Cardiac fibroblast (primary cell): ENCODE data around the gene KCNAB1.

Source experiments
- DNase-seq, 2 donors: peaks; one replicate each; pipeline versions ENCODE4 v3.0.0 to v3.0.0-alpha.2; 2010; ENCODE audit warnings: low read depth in 2 of 2
- H3K4me3 ChIP-seq, 2 donors: replicated peaks in 1 of 2; 1 replicate in 1 of 2; 2 replicates in 1 of 2; pipeline ENCODE4 v1.5.1; 2011; ENCODE audit warnings: low read depth in 2 of 2, low read length in 2 of 2, mild to moderate bottlenecking in 2 of 2, moderate library complexity in 1 of 2
- TF ChIP-seq, protein P1 (sequence below): IDR thresholded peaks from one replicate; pipeline ENCODE4 v1.5.1; 2011; ENCODE audit warnings: low read depth, mild to moderate bottlenecking, low read length, inconsistent platforms

The KCNAB1 gene

DNA sequence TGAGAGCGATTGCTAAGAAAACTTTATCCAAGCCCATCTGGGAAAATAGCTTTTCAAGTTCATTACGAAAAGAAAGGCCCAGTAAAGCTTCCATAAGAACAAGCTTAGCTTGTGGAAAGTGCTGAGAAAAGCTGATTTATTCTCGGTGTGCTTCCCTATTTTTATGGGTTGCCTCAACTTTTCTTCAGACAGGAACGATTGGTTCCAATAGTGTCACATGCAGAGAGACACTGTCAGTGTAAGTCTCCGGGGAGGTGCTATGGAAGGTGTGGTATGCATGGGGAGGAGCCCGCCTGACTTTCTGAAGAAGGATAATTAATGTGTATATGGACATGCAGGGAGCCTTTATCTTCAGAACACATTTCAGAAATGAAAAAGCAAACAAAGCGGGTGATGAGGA lies 257.3 kb downstream of the KCNAB1 start:
- no peak overlapping the region for H3K4me3 ChIP-seq
- DNase-seq, result no peak
- TF ChIP-seq, protein P1, sequence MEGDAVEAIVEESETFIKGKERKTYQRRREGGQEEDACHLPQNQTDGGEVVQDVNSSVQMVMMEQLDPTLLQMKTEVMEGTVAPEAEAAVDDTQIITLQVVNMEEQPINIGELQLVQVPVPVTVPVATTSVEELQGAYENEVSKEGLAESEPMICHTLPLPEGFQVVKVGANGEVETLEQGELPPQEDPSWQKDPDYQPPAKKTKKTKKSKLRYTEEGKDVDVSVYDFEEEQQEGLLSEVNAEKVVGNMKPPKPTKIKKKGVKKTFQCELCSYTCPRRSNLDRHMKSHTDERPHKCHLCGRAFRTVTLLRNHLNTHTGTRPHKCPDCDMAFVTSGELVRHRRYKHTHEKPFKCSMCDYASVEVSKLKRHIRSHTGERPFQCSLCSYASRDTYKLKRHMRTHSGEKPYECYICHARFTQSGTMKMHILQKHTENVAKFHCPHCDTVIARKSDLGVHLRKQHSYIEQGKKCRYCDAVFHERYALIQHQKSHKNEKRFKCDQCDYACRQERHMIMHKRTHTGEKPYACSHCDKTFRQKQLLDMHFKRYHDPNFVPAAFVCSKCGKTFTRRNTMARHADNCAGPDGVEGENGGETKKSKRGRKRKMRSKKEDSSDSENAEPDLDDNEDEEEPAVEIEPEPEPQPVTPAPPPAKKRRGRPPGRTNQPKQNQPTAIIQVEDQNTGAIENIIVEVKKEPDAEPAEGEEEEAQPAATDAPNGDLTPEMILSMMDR, result no peak

DNA sequence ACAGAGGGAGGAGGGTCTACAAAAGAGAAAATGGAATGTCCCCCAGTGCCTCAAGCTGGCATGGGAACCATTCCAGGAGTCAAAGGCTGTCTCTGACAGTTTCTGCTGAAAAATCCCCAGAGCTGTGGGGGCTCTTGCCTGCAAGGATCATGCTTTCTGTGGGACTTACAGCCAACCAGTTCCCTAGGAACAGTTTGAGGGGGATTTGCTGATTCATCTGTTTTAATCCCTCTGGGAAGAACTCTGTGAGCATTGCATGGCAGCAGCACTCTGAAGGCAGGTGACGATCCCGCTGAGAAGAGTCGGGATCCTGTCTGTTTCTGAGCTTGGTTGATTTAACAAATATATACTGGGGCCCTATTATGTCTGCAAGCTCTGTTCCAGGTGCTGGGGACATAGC lies 258.5 kb downstream of the KCNAB1 start:
- H3K4me3 ChIP-seq, result no peak overlapping the region
- TF ChIP-seq, protein P1, result no peak
- no peak for DNase-seq

DNA sequence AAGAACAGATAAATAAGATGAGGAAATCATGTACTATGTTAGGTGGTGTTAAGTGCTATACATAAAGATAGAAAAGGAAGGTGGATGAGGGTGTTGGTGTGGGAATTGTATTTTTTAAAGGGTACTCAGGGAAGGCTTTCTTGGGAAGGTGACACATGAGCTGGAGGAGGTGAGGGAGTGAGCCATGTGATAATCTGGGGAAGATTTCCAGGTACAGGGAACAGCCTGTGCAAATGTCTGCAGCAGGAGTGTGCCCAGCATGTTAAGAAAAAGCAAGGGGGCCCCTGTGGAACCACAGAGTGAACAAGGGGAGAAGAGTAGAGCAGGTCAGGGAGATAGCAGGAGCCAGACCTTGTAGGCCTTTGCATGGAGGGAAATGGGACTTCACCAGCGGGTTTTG lies 258.9 kb downstream of the KCNAB1 start:
- TF ChIP-seq, protein P1, result no peak
- H3K4me3 ChIP-seq, result no peak overlapping the region
- no peak for DNase-seq

DNA sequence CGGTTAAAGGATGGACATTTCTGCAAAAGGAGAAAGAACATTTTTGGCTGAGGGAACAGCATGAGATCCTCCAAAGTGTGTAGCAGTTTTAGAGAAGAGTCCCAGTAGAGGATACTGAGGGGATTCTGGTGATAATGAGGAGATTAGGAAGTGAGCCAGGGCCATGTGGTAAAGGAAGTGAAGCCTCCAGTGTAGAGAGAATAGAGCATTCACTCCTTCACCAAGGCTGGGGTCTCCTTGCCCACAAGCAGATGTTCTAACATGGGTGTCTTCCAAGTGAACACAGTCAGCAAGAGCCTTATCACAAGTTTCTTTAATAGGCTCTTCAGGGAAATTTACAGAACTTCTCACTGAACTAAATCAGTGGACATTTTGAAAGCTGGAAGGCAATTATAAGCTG lies 260.9 kb downstream of the KCNAB1 start:
- DNase-seq, result no peak
- H3K4me3 ChIP-seq, result no peak overlapping the region
- TF ChIP-seq, protein P1, result no peak

DNA sequence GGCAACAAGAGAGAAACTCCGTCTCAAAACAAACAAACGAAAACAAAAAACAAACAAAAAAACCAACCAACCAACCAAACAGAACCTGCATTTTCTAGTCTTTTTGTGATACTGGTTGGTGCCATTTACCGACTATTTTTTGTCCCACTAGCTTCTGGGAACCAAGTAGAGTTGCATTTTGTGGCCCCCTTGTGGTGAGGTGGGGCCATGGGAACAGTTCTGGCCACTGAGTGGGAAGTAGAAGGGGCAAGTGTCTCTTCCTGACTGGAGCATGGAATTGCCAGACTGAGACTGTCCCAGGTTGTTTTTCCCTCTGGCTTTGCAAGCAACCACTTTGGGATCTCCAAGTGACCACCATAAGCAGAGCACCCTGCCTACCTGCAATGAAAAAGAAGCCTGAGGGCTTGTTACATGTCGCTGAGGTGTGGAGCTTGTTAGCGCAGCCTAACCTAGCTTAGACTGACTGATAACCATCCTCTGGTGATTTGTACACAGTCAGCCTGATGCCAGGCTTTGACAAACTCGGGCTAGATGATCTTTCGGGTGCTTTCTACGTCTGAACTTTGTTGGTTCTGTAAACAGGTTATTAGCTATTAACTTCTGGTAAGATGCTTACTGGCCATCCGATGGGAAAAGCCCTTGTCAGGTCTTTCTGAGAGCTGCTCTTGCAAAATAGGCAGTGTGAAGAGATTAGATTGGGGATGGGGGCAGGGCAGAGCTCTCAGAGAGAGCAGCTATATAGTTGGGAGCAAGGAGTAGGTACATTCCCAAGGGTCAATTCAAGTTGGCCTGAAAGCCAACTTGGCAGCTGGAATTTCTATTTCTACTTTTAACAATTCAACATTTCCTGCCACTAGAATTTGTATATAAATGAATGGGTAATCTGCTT lies 262.3 kb downstream of the KCNAB1 start:
- peak; percentile 51 to 66 for DNase-seq
- H3K4me3 ChIP-seq, result no peak overlapping the region
- TF ChIP-seq, protein P1, result peak; percentile 92

DNA sequence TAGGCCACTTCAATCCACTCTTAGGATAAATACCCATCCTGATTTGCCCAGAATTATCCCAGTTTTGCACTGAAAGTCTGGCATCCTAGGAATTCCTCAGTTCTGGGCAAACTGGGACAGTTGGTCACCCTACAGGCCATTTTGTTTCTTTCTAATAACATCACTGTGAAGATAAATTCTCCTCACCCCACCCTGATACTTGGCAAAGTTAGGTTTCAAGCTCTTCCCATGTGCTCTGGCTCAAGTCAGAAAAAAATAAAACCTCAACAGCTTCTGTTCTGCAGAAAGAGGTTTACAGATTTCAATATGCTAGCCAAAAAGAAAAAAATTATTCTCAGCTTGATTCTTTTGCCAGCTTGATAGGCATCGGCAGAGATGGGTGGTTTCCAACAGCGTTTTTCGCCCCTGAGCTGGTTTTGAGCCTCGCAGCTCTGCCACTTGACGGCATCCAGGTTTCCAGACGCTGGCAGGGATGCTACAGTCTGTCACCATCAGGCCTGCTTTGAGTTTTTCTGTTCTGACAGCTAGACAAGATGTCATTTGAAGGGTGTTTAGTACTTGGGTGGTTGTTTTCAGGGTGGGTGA lies 263.2 kb downstream of the KCNAB1 start:
- H3K4me3 ChIP-seq, result no peak overlapping the region
- DNase-seq, result peak in 1 of 2 donors; percentile 12
- TF ChIP-seq, protein P1, result no peak
